NCI-H82 (cell line): ENCODE data around the gene MBD5.
"Not testable (repeated sequence)": the region's sequence is repeated elsewhere in the genome, so short reads cannot be mapped to it uniquely, and the experiment has no call there.

Experiments used
- DNase-seq: peaks from one replicate; lab custom pipeline; 2025; lab: John Stamatoyannopoulos, UW

Gene MBD5

GRCh38 chr2:148021059-148021861, at the start of gene MBD5:
MBD5 (plus strand) TSS chr2:148021091.
- peak; percentile 91 for DNase-seq

- no peak for DNase-seq
These were observed 44.8 kb upstream of the MBD5 start for GRCh38 chr2:147976102-147976501.

GRCh38 chr2:147977679-147978078, 43.2 kb upstream of the MBD5 start:
- DNase-seq = no peak

GRCh38 chr2:147980940-147981528, 39.9 kb upstream of the MBD5 start:
- no peak for DNase-seq

- no peak for DNase-seq
These were observed 31.8 kb upstream of the MBD5 start for GRCh38 chr2:147989102-147989501.

- peak; percentile 52 for DNase-seq
These were observed 31.0 kb upstream of the MBD5 start for GRCh38 chr2:147989809-147990403.

- not testable (repeated sequence) for DNase-seq
These were observed 25.9 kb upstream of the MBD5 start for GRCh38 chr2:147994965-147995364.

- no peak for DNase-seq
These were observed 24.1 kb upstream of the MBD5 start for GRCh38 chr2:147996828-147997227.

GRCh38 chr2:147998203-147998602, 22.7 kb upstream of the MBD5 start:
- DNase-seq = peak; percentile 34

GRCh38 chr2:147999126-147999525, 21.8 kb upstream of the MBD5 start:
- DNase-seq = peak; percentile 83

- DNase-seq = no peak
These were observed 20.8 kb upstream of the MBD5 start for GRCh38 chr2:148000095-148000494.

- DNase-seq = not testable (repeated sequence)
These were observed 18.5 kb upstream of the MBD5 start for GRCh38 chr2:148002420-148002819.

- no peak for DNase-seq
These were observed 14.5 kb upstream of the MBD5 start for GRCh38 chr2:148006249-148007007.

- DNase-seq = no peak
These were observed 13.5 kb upstream of the MBD5 start for GRCh38 chr2:148007219-148007900.

GRCh38 chr2:148008411-148008810, 12.5 kb upstream of the MBD5 start:
- not testable (repeated sequence) for DNase-seq

GRCh38 chr2:148013876-148014275, 7.0 kb upstream of the MBD5 start:
- DNase-seq = peak; percentile 4

- DNase-seq = no peak
These were observed 6.3 kb upstream of the MBD5 start for GRCh38 chr2:148014616-148015015.

- peak; percentile 100 for DNase-seq
These were observed 506 bp upstream of the MBD5 start, which contains the start of gene ORC4 for GRCh38 chr2:148020111-148021058. ORC4 (minus strand) TSS chr2:148020737; CDS start chr2:147975958, 44,779 bp downstream.

- DNase-seq = peak; percentile 51
These were observed 995 bp downstream of the MBD5 start for GRCh38 chr2:148021886-148022285.

- no peak for DNase-seq
These were observed 1.5 kb downstream of the MBD5 start for GRCh38 chr2:148022351-148022750.

- DNase-seq = no peak
These were observed 2.0 kb downstream of the MBD5 start for GRCh38 chr2:148022882-148023281.
